HEK293 (cell line): ENCODE data around the gene HSF2BP.

Experiments used
- CTCF ChIA-PET: fragments of 350-600 bp; formaldehyde crosslinking; extraction: SDS; loops from one replicate; lab custom pipeline; 2021; ENCODE audit warnings: antibody characterized with exemption; lab: Yijun Ruan, JAX
- POLR2A ChIA-PET: fragments of 300-600 bp; formaldehyde crosslinking; extraction: SDS; loops from one replicate; lab custom pipeline; 2020; ENCODE audit warnings: antibody characterized with exemption, inconsistent platforms; lab: Yijun Ruan, JAX
- H3K27ac ChIP-seq: fragments of 200-500 bp; sonication (Bioruptor generic); 2 replicates; pipeline ENCODE4 v1.5.1; 2014; ENCODE audit warnings: low read depth, low read length, control low read depth, inconsistent platforms; ENCODE audit errors: extremely low read depth
- H3K36me3 ChIP-seq, 2 experiments: fragments of 200-500 bp in 1 of 2; sonication (Bioruptor generic) in 1 of 2; 1 replicate in 1 of 2; 2 replicates in 1 of 2; pipeline ENCODE4 v1.5.1; 2014 to 2017; ENCODE audit warnings: inconsistent platforms in 2 of 2, low read length in 2 of 2; ENCODE audit not compliant: control insufficient read depth in 2 of 2, insufficient read depth in 1 of 2
- H3K4me1 ChIP-seq: fragments of 200-500 bp; sonication (Bioruptor generic); 2 replicates; pipeline ENCODE4 v1.5.1; 2014; ENCODE audit warnings: mild to moderate bottlenecking, low read length, inconsistent platforms; ENCODE audit not compliant: control insufficient read depth, insufficient read depth
- H3K4me3 ChIP-seq: 2 replicates; pipeline ENCODE4 v1.5.1; 2011; ENCODE audit warnings: low read depth, mild to moderate bottlenecking, control low read depth, low read length, moderate library complexity
- H3K9me3 ChIP-seq: fragments of 200-500 bp; sonication (Bioruptor generic); 2 replicates; pipeline ENCODE4 v1.5.1; 2014; ENCODE audit warnings: low read depth, low read length, inconsistent platforms; ENCODE audit not compliant: control insufficient read depth, insufficient read depth
- GLI4 ChIP-seq: fragments of 450-650 bp; formaldehyde crosslinking; IDR thresholded peaks from 2 replicates; pipeline ENCODE4 v1.5.1; 2016; ENCODE audit warnings: missing biosample characterization, missing genetic modification characterization
- ZBTB20 ChIP-seq: fragments of 450-650 bp; formaldehyde crosslinking; IDR thresholded peaks from 2 replicates; pipeline ENCODE4 v1.5.1; 2016; ENCODE audit warnings: missing biosample characterization, missing genetic modification characterization
- ZBTB7A ChIP-seq: fragments of 450-650 bp; formaldehyde crosslinking; IDR thresholded peaks from 2 replicates; pipeline ENCODE4 v1.5.1; 2016; ENCODE audit warnings: low read depth, missing biosample characterization, missing genetic modification characterization
- ZFP3 ChIP-seq: fragments of 450-650 bp; formaldehyde crosslinking; IDR thresholded peaks from 2 replicates; pipeline ENCODE4 v1.5.1; 2016; ENCODE audit warnings: low read depth, missing biosample characterization, missing genetic modification characterization
- ZFP37 ChIP-seq: fragments of 450-650 bp; formaldehyde crosslinking; IDR thresholded peaks from 2 replicates; pipeline ENCODE4 v1.5.1; 2016; ENCODE audit warnings: missing biosample characterization, missing genetic modification characterization
- ZIC2 ChIP-seq: fragments of 450-650 bp; formaldehyde crosslinking; IDR thresholded peaks from 2 replicates; pipeline ENCODE4 v1.5.1; 2016; ENCODE audit warnings: missing biosample characterization, missing genetic modification characterization
- ZNF239 ChIP-seq: fragments of 450-650 bp; formaldehyde crosslinking; IDR thresholded peaks from 2 replicates; pipeline ENCODE4 v1.5.1; 2016; ENCODE audit warnings: missing biosample characterization, missing genetic modification characterization
- ZNF404 ChIP-seq: fragments of 450-650 bp; formaldehyde crosslinking; IDR thresholded peaks from 2 replicates; pipeline ENCODE4 v1.5.1; 2017; ENCODE audit warnings: missing biosample characterization, missing genetic modification characterization
- ZXDB ChIP-seq: fragments of 450-650 bp; formaldehyde crosslinking; IDR thresholded peaks from 2 replicates; pipeline ENCODE4 v1.5.1; 2016; ENCODE audit warnings: missing biosample characterization, missing genetic modification characterization
- TF ChIP-seq, protein P1 (sequence below): fragments of 450-650 bp; formaldehyde crosslinking; IDR thresholded peaks from 2 replicates; pipeline ENCODE4 v1.5.1; 2017; ENCODE audit warnings: missing biosample characterization, missing genetic modification characterization
- TF ChIP-seq, protein P2 (sequence below): fragments of 450-650 bp; formaldehyde crosslinking; IDR thresholded peaks from 2 replicates; pipeline ENCODE4 v1.5.1; 2016; ENCODE audit warnings: missing biosample characterization, missing genetic modification characterization
- TF ChIP-seq, protein P3 (sequence below): fragments of 450-650 bp; formaldehyde crosslinking; IDR thresholded peaks from 2 replicates; pipeline ENCODE4 v1.5.0; 2017; ENCODE audit warnings: missing biosample characterization, missing genetic modification characterization, borderline replicate concordance
- TF ChIP-seq, protein P4 (sequence below): fragments of 450-650 bp; formaldehyde crosslinking; IDR thresholded peaks from 2 replicates; pipeline ENCODE4 v1.5.1; 2016; ENCODE audit warnings: missing biosample characterization, missing genetic modification characterization, borderline replicate concordance
- TF ChIP-seq, protein P5 (sequence below): IDR thresholded peaks from 2 replicates; pipeline ENCODE4 v1.6.1; 2011; ENCODE audit warnings: mild to moderate bottlenecking, low read depth, low read length, borderline replicate concordance
- TF ChIP-seq, protein P6 (sequence below): fragments of 450-650 bp; IDR thresholded peaks from 2 replicates; pipeline ENCODE4 v1.5.1; 2018; ENCODE audit warnings: missing biosample characterization, mild to moderate bottlenecking, missing genetic modification characterization

Gene HSF2BP

DNA sequence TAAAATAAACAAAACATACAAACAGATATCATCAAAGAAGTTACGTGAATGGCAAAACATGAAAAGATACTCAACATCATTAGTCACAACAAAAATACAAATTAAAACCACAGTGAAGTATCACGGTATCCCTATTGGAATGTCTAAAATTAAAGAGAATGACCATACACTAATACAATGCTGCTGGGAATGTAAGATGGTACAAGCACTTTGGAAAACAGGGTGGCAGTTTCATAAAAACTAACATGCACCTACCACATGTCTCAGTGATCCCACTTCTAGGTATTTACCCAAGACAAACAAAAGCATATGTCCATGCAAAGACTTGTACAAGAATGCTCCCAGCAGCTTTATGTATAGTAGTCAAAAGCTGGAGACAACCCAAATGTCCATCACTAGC, 69.1 kb downstream of the HSF2BP start (continued):
- TF ChIP-seq, protein P1, sequence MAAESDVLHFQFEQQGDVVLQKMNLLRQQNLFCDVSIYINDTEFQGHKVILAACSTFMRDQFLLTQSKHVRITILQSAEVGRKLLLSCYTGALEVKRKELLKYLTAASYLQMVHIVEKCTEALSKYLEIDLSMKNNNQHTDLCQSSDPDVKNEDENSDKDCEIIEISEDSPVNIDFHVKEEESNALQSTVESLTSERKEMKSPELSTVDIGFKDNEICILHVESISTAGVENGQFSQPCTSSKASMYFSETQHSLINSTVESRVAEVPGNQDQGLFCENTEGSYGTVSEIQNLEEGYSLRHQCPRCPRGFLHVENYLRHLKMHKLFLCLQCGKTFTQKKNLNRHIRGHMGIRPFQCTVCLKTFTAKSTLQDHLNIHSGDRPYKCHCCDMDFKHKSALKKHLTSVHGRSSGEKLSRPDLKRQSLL (tag by site-specific recombination), result no peak
- TF ChIP-seq, protein P2, sequence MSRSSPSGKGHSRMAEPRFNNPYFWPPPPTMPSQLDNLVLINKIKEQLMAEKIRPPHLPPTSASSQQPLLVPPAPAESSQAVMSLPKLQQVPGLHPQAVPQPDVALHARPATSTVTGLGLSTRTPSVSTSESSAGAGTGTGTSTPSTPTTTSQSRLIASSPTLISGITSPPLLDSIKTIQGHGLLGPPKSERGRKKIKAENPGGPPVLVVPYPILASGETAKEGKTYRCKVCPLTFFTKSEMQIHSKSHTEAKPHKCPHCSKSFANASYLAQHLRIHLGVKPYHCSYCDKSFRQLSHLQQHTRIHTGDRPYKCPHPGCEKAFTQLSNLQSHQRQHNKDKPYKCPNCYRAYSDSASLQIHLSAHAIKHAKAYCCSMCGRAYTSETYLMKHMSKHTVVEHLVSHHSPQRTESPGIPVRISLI (tag by site-specific recombination), result no peak
- no peak for TF ChIP-seq ZNF239
- TF ChIP-seq GLI4, result no peak
- no peak for TF ChIP-seq ZFP3 (tag by site-specific recombination)
- TF ChIP-seq, all 188 proteins: peak for 0

DNA sequence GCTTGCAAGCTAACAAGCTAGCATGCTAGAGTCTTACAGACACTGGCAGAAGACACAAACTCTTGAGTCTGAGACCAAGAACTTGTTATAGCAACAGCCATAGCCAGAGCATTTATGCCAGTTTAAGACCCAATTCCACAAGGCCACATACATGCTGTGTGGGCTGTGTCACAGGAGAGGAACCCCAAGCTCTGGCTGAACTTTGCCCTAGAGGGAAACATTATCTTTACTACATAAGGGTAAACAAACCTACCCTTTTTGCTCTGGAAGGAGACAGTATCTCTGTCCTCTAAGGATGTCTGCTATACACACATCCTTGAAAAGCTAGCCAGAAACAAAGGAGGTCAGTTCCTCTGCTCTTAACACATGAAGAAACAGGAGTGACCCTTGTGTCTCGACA, 70.3 kb downstream of the HSF2BP start:
- no peaks in the 10 kb centered on the region for H3K9me3 ChIP-seq
- H3K36me3 ChIP-seq, result no peaks in the 10 kb centered on the region
- TF ChIP-seq, protein P3, sequence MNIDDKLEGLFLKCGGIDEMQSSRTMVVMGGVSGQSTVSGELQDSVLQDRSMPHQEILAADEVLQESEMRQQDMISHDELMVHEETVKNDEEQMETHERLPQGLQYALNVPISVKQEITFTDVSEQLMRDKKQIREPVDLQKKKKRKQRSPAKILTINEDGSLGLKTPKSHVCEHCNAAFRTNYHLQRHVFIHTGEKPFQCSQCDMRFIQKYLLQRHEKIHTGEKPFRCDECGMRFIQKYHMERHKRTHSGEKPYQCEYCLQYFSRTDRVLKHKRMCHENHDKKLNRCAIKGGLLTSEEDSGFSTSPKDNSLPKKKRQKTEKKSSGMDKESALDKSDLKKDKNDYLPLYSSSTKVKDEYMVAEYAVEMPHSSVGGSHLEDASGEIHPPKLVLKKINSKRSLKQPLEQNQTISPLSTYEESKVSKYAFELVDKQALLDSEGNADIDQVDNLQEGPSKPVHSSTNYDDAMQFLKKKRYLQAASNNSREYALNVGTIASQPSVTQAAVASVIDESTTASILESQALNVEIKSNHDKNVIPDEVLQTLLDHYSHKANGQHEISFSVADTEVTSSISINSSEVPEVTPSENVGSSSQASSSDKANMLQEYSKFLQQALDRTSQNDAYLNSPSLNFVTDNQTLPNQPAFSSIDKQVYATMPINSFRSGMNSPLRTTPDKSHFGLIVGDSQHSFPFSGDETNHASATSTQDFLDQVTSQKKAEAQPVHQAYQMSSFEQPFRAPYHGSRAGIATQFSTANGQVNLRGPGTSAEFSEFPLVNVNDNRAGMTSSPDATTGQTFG (tag by site-specific recombination), result no peak
- TF ChIP-seq ZBTB7A (tag by site-specific recombination) (no peak), ZXDB (tag by site-specific recombination) (no peak), ZFP37 (tag by site-specific recombination) (no peak), ZNF404 (tag by site-specific recombination) (no peak), ZIC2 (tag by site-specific recombination) (no peak), ZBTB20 (tag by site-specific recombination) (no peak)
- TF ChIP-seq, protein P4, sequence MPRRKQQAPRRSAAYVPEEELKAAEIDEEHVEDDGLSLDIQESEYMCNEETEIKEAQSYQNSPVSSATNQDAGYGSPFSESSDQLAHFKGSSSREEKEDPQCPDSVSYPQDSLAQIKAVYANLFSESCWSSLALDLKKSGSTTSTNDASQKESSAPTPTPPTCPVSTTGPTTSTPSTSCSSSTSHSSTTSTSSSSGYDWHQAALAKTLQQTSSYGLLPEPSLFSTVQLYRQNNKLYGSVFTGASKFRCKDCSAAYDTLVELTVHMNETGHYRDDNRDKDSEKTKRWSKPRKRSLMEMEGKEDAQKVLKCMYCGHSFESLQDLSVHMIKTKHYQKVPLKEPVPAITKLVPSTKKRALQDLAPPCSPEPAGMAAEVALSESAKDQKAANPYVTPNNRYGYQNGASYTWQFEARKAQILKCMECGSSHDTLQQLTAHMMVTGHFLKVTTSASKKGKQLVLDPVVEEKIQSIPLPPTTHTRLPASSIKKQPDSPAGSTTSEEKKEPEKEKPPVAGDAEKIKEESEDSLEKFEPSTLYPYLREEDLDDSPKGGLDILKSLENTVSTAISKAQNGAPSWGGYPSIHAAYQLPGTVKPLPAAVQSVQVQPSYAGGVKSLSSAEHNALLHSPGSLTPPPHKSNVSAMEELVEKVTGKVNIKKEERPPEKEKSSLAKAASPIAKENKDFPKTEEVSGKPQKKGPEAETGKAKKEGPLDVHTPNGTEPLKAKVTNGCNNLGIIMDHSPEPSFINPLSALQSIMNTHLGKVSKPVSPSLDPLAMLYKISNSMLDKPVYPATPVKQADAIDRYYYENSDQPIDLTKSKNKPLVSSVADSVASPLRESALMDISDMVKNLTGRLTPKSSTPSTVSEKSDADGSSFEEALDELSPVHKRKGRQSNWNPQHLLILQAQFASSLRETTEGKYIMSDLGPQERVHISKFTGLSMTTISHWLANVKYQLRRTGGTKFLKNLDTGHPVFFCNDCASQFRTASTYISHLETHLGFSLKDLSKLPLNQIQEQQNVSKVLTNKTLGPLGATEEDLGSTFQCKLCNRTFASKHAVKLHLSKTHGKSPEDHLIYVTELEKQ (tag by site-specific recombination), result no peak
- TF ChIP-seq, protein P5, sequence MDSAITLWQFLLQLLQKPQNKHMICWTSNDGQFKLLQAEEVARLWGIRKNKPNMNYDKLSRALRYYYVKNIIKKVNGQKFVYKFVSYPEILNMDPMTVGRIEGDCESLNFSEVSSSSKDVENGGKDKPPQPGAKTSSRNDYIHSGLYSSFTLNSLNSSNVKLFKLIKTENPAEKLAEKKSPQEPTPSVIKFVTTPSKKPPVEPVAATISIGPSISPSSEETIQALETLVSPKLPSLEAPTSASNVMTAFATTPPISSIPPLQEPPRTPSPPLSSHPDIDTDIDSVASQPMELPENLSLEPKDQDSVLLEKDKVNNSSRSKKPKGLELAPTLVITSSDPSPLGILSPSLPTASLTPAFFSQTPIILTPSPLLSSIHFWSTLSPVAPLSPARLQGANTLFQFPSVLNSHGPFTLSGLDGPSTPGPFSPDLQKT, result no peak
- TF ChIP-seq, protein P6, sequence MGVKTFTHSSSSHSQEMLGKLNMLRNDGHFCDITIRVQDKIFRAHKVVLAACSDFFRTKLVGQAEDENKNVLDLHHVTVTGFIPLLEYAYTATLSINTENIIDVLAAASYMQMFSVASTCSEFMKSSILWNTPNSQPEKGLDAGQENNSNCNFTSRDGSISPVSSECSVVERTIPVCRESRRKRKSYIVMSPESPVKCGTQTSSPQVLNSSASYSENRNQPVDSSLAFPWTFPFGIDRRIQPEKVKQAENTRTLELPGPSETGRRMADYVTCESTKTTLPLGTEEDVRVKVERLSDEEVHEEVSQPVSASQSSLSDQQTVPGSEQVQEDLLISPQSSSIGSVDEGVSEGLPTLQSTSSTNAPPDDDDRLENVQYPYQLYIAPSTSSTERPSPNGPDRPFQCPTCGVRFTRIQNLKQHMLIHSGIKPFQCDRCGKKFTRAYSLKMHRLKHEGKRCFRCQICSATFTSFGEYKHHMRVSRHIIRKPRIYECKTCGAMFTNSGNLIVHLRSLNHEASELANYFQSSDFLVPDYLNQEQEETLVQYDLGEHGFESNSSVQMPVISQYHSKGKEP (tag by site-specific recombination), result no peak
- no peaks in the 10 kb centered on the region for H3K4me1 ChIP-seq
- H3K4me3 ChIP-seq, result no peak overlapping the region
- no peak overlapping the region for H3K27ac ChIP-seq
- ChIA-PET POLR2A (no interaction called here), CTCF (interaction anchor here (0.5 to 2.6 kb wide), 4 partner anchors 9 to 200 kb away, joined by 4 to 7 read pairs (median 4); no protein-coding TSS in a partner anchor)
